HCT116 (cell line): ENCODE results near the gene POLD2. TPM values are rescaled to one million over a fixed set of nuclear protein-coding genes. Genes with fewer than 3 reads are reported as not detected.
"Not testable (repeated sequence)": the region's sequence is repeated elsewhere in the genome, so short reads cannot be mapped to it uniquely, and the experiment has no call there.

Experiments used
- ATAC-seq: fragments of 200-7000 bp; cut with Tn5 transposase; 2 replicates; pipeline ENCODE4 v1.9.1; 2020; ENCODE audit warnings: mild to moderate bottlenecking, moderate library complexity
- BruUV-seq: library from RNA; stranded (reverse); fragments of 400-500 nt; replicated peaks from 2 replicates; lab custom pipeline; 2021; lab: Mats Ljungman, UMichigan
- CTCF ChIA-PET: fragments of 300-600 bp; sonication (Branson Sonifier 250); formaldehyde crosslinking; loops from one replicate; lab custom pipeline; 2021; ENCODE audit warnings: antibody characterized with exemption; lab: Charles Lee
- POLR2A ChIA-PET: fragments of 300-600, 350-600 bp; sonication (Branson Sonifier 250); formaldehyde crosslinking; loops from one replicate; lab custom pipeline; 2021; ENCODE audit warnings: antibody characterized with exemption; lab: Charles Lee
- RAD21 ChIA-PET, 2 experiments: fragments of 300-600 bp; sonication (Branson Sonifier 250); formaldehyde crosslinking; loops; one replicate each; lab custom pipeline; 2023; ENCODE audit warnings: low total read pairs in 2 of 2; ENCODE audit not compliant: uncharacterized antibody in 2 of 2, unreplicated experiment in 2 of 2, low non-redundant PET in 1 of 2; lab: Charles Lee
- DNase-seq: peaks from one replicate; pipeline ENCODE4 v3.0.0-alpha.2; 2010; ENCODE audit warnings: low read depth, low spot score
- H2AFZ ChIP-seq: fragments of 200-600 bp; shearing (Covaris generic), sonication (generic); 2 replicates; pipeline ENCODE4 v1.6.1; 2017; ENCODE audit warnings: low read depth, mixed run types, mixed read lengths, antibody characterized with exemption, low read length; ENCODE audit not compliant: poor library complexity, severe bottlenecking
- H3K27ac ChIP-seq: 2 replicates; pipeline ENCODE4 v1.5.1; 2012; ENCODE audit warnings: low read depth, low read length
- H3K27me3 ChIP-seq: fragments of 200-600 bp; sonication (generic); 2 replicates; pipeline ENCODE4 v1.6.1; 2016; ENCODE audit warnings: mixed run types, low read length, mixed read lengths; ENCODE audit not compliant: insufficient read depth
- H3K36me3 ChIP-seq, 2 experiments: fragments of 200-500 bp in 1 of 2; fragments of 200-600 bp in 1 of 2; sonication (Bioruptor generic) in 1 of 2; sonication (generic) in 1 of 2; 2 replicates each; pipeline versions ENCODE4 v1.5.1 to v1.6.1; 2014 to 2016; ENCODE audit warnings: low read length in 2 of 2, inconsistent platforms in 1 of 2, mixed read lengths in 1 of 2, mixed run types in 1 of 2; ENCODE audit not compliant: insufficient read depth in 2 of 2, control insufficient read depth in 1 of 2
- H3K4me1 ChIP-seq, 2 experiments: fragments of 200-600 bp in 1 of 2; sonication (generic) in 1 of 2; 2 replicates each; pipeline versions ENCODE4 v1.5.1 to v1.6.1; 2012 to 2017; ENCODE audit warnings: low read length in 2 of 2, inconsistent platforms in 1 of 2, mild to moderate bottlenecking in 1 of 2, mixed read lengths in 1 of 2, mixed run types in 1 of 2, moderate library complexity in 1 of 2; ENCODE audit not compliant: insufficient read depth in 2 of 2, control insufficient read depth in 1 of 2
- H3K4me2 ChIP-seq: fragments of 200-600 bp; sonication (generic); 2 replicates; pipeline ENCODE4 v1.6.1; 2017; ENCODE audit warnings: mixed run types, low read length, mixed read lengths
- H3K4me3 ChIP-seq, 2 experiments: fragments of 200-600 bp in 1 of 2; sonication (generic) in 1 of 2; replicated peaks in 1 of 2; 2 replicates each; pipeline ENCODE4 v1.5.1; 2011 to 2016; ENCODE audit warnings: low read length in 2 of 2, control low read depth in 1 of 2, low read depth in 1 of 2, mild to moderate bottlenecking in 1 of 2, mixed read lengths in 1 of 2, mixed run types in 1 of 2
- H3K79me2 ChIP-seq: fragments of 200-600 bp; sonication (generic); 2 replicates; pipeline ENCODE4 v1.6.1; 2017; ENCODE audit warnings: mild to moderate bottlenecking, mixed run types, low read length, moderate library complexity, mixed read lengths; ENCODE audit not compliant: insufficient read depth
- H3K9ac ChIP-seq: fragments of 200-600 bp; sonication (generic); 2 replicates; pipeline ENCODE4 v1.6.1; 2016; ENCODE audit warnings: low read length, mixed read lengths
- H3K9me2 ChIP-seq: fragments of 200-600 bp; sonication (generic), shearing (Covaris generic); 2 replicates; pipeline ENCODE4 v1.6.1; 2017; ENCODE audit warnings: mixed run types, mild to moderate bottlenecking, moderate library complexity; ENCODE audit not compliant: insufficient read depth
- H3K9me3 ChIP-seq, 2 experiments: fragments of 200-500 bp in 1 of 2; fragments of 200-600 bp in 1 of 2; sonication (Bioruptor generic) in 1 of 2; sonication (generic) in 1 of 2; 2 replicates each; pipeline ENCODE4 v1.6.1; 2014 to 2017; ENCODE audit warnings: low read length in 2 of 2, mixed read lengths in 2 of 2, inconsistent platforms in 1 of 2, low read depth in 1 of 2, mild to moderate bottlenecking in 1 of 2, mixed run types in 1 of 2, moderate library complexity in 1 of 2; ENCODE audit not compliant: control insufficient read depth in 1 of 2, insufficient read depth in 1 of 2
- H4K20me1 ChIP-seq: fragments of 200-600 bp; sonication (generic), shearing (Covaris generic); 2 replicates; pipeline ENCODE4 v1.6.1; 2017; ENCODE audit warnings: mixed run types, mild to moderate bottlenecking, moderate library complexity; ENCODE audit not compliant: insufficient read depth
- EGR1 ChIP-seq: IDR thresholded peaks from 2 replicates; pipeline ENCODE4 v1.6.1; 2012; ENCODE audit warnings: low read depth
- ELF1 ChIP-seq: IDR thresholded peaks from 2 replicates; pipeline ENCODE4 v1.6.1; 2012; ENCODE audit warnings: low read depth, borderline replicate concordance
- REST ChIP-seq: IDR thresholded peaks from 2 replicates; pipeline ENCODE4 v1.6.1; 2012; ENCODE audit warnings: low read depth
- SP1 ChIP-seq: IDR thresholded peaks from 2 replicates; pipeline ENCODE4 v1.6.1; 2012; ENCODE audit warnings: low read depth
- TCF7L2 ChIP-seq: IDR thresholded peaks from 2 replicates; pipeline ENCODE4 v1.7.0; 2011; ENCODE audit warnings: borderline replicate concordance, inconsistent platforms; ENCODE audit not compliant: insufficient read depth, insufficient read length; ENCODE audit errors: extremely low read depth
- intact Hi-C: fragments of 100-400 bp; cut with micrococcal nuclease; formaldehyde crosslinking; loops from 2 replicates; pipeline ENCODE4 v1.10.0; 2022
- total RNA-seq: library from RNA; stranded (reverse); gene quantifications from one replicate; pipeline ENCODE4 v1.2.1, GENCODE V29; 2021; ENCODE audit not compliant: unreplicated experiment

Gene POLD2
- total RNA-seq, 1 experiment from 2014 or later, result 237 TPM

GRCh38 chr7:44127161-44127560 lies 3.8 kb upstream of the POLD2 start (continued):
- TF ChIP-seq REST, result no peak
- no peak for TF ChIP-seq EGR1
- no peak for TF ChIP-seq ELF1
- TF ChIP-seq TCF7L2, result no peak
- no peak for TF ChIP-seq SP1

- H3K4me2 ChIP-seq, H3K4me3 ChIP-seq, H2AFZ ChIP-seq, H3K27ac ChIP-seq, RAD21 ChIA-PET, H4K20me1 ChIP-seq, BruUV-seq, CTCF ChIA-PET, H3K9me3 ChIP-seq, H3K36me3 ChIP-seq, ATAC-seq, H3K9ac ChIP-seq, POLR2A ChIA-PET, intact Hi-C loops, H3K9me2 ChIP-seq, DNase-seq, H3K27me3 ChIP-seq: not testable (repeated sequence)
- peaks cover 3 to 24% of the 10 kb centered on the region in 2 experiments; a peak in 2 of 4 replicates for H3K4me1 ChIP-seq
- peaks cover 17% of the 10 kb centered on the region for H3K79me2 ChIP-seq
Observed at GRCh38 chr7:44126574-44126973, 3.2 kb upstream of the POLD2 start.
